HG03135 (cell line): ENCODE results near the gene PLCH1.

Experiments used
- ATAC-seq: cut with Tn5 transposase; IDR thresholded peaks from one replicate; pipeline ENCODE4 v1.9.1; 2021; ENCODE audit warnings: mild to moderate bottlenecking, moderate library complexity; ENCODE audit not compliant: unreplicated experiment

PLCH1 gene

DNA sequence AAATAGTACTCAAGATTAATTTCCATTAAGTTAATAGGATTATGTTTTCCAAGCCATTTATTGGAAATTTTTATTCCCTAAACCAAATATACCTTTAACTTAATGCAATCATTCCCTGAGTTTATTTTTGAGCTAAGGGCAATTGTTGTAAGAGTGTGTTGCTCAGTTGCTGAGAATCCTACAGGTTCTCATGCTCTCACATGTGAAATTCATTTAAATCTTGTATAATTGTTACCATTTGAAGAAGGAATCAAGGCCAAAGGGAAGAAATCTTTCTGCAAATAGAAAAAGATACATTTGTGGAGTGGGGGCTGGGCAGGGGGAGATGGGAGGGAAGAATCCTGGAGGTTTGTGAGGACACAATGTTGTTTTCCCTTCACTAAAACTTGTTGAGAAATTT, 248.7 kb downstream of the PLCH1 start:
- ATAC-seq = no peak

DNA sequence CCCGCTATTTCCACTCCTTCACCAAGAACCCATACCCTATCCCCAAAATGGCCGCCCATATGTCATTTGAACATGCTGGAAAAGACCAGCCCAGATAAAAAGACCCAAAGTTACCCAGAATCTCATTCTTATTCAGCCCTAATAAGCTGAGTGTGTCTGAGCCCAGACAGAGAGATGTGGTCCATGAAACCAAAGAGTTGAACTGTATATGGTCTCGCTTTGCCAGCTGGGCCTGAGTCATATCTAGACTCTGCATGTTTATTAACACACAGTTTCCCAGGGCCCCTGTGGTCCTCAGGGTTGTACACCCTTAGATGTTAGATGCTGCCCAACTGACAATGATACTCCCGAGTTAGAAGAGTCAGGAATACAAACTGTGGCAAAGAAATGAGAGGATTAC, 249.5 kb downstream of the PLCH1 start:
- peak; percentile 87 for ATAC-seq

DNA sequence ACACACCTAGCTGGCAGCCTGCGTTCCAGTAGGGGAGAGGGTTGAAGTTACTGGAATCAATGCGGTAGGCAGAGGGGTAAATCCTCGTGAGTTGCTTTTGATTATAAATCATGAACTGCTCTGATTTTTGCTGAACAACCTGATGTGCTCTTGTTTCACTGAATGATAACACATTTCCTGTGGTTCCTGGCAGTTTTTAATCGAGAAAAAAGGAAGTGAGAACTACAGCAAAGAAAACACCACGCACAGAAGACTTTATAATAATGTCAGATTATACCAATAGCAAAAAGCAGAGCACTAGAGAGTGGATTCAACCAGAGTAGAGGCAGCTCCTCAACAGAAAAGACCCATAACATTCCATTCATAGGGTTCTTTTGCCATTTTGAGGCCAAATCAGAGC, 250.5 kb downstream of the PLCH1 start:
- ATAC-seq = no peak

DNA sequence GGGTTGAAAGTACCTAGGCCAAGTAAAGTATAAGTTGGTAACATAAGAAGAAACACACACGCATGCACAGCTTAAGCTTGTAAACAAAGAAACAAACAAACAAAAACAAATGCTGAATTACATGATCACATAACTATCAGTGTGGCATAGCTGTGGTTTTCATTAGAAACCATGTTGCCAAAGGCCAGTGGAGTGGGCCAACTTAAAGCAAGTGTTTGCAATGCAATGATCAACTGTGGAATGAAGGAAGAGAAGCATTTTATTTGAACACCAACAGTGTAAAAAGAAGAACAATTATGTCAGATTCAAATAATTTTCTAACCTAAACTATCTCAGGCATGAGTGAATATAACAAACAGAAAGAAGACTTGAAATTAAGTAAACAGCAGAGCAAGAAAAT, 252.0 kb downstream of the PLCH1 start:
- ATAC-seq = no peak

DNA sequence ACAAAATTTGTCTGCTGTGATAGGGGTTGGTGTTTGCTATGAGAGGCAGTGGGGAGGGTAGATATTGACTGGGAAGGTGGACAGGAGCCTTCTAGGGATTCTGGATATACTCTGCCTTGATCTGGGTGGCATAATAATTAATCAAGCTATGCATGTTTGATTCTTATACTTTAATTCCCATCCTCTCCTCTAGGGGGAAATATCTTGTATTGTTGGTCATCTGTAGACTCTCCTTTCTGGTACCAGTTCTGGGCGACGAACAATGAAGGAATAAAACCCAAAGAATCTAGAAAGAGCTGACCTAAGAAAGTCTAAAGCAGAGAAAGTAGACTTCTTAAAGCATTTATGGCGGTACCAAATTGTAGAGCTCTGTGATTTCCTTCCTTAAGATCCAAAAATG, 253.2 kb downstream of the PLCH1 start:
- ATAC-seq = no peak

DNA sequence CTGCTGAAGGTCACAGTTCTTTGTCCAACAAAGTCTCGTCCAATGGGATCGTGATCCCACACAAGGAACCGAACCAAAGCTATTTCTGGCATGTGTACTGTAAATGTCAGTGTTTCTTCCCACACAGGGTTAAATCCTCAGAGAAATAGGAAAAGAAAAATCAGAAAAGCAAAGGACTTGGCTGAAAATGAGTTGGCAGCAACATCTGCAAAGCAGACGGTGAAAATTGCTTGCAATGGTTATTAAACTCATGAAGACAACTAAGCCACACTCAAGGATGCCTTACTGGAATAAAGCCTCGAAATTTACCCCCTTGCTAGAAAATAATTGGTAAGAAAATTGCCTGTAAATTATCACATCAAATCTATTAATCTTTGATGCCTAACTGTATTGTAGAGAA, 256.2 kb downstream of the PLCH1 start:
- no peak for ATAC-seq

DNA sequence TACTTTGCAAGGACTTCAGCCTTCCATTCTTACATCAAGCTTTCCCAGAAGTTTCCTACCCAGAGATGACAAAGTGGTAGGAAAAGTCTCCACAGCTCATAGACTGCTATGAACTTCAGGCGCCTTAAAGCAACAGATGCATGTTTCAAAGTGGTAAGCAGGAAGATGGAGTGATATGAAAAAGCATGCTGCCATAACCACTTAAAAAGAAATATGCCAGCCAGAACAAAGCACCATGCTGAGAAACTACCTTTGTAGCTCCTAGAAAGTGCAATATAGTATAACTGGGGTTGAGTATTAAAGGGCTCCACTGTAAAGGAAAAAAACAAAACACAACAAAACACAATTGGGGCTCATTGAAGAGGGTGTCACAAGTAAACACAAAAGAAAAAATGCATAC, 259.0 kb downstream of the PLCH1 start:
- no peak for ATAC-seq

DNA sequence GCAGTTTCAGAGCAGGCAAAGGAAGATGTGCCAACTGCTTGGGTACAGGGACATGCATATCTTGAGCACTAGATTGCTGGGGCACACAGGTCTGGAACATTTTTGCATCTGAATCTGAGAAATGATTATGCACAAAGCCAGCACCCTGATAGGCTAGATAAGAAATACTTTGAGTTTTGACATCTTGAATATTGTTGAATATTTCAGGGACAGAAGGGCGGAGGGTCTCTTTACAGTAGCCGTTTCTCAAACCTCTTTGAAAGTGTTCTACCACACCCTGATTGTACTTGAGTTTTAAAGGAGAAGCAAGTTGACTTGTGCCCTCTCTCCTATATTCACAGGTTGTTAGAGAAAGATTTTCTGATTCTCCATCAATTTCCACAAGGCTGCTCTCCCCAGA, 263.3 kb downstream of the PLCH1 start:
- ATAC-seq = no peak

DNA sequence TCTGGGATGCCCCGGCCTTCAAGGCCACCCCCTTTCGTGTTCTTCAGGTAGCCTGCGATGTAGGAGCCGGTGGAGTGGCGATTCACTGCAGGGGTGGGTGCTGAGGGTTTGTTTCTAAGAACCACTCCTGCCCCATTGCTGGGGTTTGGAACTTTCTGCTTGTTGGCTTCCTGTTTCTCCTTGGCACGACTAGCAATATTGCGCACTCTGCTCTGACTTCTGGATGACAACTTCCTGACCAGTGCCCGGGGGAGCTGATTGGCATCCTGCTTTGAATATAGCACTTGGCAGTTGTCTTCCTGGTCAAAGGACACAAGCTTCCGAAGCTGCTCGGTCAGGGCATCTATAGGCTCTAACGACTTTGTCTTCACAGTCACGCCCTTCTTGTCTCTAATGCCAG, 263.8 kb downstream of the PLCH1 start:
- no peak for ATAC-seq

DNA sequence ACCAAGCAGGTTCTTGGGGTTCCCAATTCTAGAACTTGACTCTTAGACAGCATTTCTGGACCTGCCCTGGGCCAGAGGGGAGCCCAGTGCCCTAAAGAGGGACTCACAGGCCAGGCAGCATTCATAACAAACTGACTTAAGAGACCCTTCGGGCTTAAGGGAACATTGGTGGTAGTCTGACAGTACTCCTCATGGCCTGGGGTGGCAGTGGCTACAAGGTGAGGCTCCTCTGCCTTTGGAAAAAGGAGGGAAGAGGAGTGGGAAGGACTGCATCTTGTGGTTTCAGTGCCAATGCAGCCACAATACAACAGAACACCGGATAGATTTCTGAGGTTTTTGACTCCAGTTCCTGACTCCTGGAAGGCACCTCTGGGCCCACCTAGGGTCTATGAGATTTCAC, 279.2 kb downstream of the PLCH1 start:
- no peak for ATAC-seq

DNA sequence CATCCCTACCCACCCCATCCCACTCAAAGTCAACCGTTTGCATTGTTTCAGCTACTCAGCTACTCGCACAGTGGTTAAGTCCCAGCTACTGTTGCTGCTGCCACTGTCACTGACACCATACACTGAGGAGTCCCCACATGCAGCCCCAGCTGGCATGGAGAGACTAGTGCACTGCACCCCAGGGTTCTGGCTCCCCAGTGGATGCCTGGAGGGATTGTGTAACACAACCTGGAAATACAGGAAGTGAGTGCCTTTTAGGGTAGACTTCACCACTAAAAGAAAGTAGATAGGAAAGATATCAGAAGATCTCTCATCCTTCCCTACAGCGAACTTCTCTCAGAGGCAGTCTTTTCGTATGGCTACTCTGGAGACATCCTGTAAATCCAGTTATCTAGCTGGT, 282.2 kb downstream of the PLCH1 start:
- no peak for ATAC-seq

DNA sequence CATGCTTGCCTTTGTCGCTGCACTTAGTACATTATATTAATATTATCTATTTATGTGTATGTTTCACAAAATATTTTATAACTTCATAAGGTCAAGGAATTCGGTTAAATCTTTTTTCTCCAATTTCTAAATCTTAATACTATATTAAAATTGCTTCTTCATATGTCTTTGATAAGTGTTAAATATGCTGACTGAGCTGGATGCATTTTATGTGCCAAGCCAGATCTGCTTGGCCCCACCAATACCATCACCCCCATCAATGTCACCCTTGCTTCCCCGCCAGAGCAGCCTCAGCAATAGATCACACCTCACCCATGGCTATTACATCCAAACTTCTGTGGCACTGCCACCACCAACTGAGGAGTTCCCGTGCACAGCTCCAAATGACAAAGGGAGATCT, 287.3 kb downstream of the PLCH1 start:
- no peak for ATAC-seq

DNA sequence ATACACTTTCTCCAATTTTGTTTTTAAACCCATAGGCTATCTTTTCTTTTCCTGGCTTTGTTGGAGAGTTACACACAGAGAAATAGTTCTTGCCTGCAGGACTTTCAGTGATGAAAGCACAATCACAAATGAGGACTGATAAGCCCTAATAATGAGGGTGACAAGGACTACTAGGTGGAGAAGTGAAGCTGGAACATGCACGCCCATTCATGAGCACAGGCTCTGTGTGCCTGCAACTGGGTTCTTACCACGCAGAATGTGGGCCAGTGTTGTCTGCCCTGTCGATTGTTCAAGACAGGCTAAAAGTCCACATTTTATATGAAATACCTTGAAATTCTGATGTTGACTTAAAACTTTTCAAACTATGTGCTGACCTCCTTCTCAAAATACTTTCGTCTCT, 289.1 kb downstream of the PLCH1 start:
- no peak for ATAC-seq

DNA sequence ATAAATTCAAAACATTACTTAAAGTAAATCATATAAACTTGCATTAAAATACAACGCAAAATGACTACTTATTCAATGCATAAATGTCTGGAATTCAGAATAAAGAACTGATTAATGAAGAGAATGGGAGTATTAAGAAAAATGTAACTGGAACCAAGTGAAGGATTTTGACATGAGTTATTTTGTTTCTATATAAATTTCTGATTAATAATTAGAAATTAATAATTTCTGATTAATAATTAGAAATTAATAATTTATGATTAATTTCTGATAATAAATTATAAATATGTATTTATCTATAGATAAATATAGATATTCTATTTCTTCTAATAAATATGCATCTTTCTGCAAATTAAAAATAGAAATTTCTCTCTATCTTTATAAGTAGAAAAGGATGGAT, 291.4 kb downstream of the PLCH1 start:
- no peak for ATAC-seq

DNA sequence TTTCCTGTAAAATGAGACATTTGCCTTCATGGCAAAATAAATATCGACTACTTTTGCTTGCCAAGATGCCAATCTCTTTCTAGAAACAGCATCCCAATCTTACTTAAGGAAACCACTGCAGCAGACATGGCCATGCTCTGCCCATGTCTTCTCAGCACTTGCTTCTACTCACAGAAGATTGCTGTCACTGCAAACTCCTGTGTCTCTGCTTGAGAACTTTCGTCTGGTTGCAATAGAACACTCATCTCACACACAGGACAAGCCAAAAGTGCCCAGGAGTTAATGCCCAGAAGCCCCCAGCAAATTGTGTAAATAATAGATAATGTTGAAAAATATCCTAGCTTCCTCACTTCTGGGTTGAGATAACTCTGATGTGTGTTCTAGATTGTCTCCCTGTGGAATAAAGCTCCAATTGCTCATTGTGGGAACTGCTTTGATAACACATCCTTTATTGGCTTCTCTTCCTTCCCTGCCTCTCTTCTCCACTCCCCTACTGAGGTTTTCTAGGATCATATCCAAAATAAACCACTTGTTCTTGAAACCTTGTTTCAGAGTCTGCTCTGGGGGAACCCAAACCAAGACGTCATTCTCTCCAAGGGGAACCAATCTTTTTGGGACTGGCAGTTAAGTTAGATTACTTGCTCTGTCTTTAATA, 295.1 kb downstream of the PLCH1 start:
- no peak for ATAC-seq

DNA sequence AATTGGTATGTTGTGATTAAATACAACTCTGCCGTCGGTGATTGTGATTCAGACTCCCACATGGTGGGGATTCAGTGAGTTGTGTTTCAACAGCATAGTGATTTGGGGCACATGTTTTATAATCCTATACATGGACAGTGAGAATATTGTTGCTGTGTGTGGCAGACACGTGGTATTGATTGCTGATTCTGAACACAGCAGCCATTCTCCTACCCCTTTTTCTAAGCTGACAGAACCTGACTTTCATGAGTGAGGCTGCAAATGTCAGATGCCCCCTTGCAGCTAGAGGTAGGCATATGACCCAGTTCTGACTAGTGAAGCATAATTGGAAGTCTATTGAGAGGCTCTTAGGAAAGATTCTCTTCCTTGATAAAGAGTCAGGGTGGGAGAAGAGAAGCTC, 296.3 kb downstream of the PLCH1 start:
- no peak for ATAC-seq

DNA sequence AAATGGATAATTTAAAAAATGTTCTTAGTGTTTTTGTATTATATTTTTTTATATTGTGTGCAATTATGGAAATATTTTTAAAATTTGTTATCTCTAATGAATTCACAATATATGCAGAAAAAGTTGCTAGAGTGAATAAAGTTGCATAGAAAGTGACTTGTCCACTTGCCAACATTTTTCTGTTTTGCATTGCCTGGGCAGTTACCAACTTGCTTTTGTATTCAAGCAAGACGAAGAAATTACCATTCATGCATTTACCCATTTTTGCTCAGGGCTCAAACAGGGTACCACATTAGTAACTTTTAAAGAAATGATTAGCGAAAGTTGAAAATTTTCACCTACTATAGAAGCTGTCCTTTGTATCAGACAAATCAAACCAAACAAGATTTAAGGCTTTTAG, 298.5 kb downstream of the PLCH1 start:
- no peak for ATAC-seq

DNA sequence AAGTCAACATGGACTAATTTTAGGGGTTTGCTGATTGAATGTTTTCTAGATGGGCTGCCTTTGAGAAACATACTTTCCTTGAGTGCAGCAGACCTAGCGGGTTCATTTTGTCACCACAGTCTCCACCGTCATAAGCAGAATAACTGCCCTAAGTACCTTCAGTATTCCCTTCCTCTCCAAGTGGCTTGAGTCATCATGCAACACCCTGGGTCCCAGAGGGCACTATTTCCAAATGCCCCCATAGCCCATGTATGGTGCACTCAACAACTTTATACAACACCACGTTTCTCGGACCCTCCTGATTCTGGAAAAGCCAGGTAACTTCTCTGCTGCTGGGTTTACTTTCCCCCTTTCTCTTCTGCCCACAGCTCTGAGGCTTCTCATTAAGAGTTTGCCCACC, 300.1 kb downstream of the PLCH1 start:
- ATAC-seq = no peak

DNA sequence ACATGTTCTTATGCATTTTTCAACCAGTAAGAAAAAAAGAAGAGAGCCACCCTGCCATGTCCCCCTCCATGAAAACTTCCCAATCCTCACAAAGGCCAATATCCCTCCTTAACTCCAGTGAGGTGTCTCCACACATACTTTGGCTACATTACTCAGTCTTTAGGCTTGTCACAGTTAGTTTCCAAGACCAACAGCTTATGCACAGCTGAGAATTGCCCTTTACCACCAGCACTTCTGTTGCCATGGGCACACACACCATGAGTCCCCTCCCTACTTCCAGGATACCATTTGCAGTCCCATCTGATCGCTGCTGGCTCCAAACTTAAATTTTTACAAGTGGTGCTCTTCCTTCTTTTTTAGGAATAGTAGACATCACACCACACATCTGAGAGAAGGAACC, 301.1 kb downstream of the PLCH1 start:
- ATAC-seq = no peak

DNA sequence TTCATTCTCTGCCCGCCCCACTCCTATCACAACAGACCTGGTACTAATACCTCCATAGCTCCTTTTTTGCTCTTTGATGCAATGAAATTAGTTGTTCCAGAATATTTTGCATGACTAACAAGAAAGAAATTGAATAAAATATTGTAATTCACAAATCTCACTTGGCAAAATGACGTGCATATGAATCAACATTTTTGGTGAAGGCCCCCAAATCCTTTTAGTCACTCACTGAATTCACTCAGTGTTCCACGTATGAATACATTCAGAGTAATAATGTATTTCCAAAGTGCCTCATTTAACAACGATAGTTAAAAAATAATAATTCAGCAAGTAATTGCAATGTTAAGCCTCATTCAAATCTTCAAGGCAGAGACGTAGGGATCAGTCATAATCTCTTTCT, 302.8 kb downstream of the PLCH1 start:
- no peak for ATAC-seq

DNA sequence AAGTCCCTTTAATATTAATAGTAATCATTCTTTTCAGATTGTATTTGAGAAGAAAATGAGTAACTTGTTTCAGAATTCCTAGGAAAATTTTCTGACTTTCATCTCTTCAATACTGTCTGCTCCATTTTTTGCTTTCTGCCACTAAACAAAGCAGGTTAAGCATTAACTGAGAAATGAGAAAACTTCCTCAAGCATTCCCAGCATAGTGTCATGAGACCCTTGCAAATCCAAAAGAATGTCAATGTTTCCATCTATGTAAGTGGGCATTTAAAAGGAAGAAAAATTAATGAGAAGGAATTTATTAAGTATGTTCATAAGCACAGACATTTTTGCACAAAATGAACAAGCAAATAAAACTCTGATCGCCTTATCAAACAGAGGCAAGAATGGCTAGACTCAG, 303.4 kb downstream of the PLCH1 start:
- ATAC-seq = no peak

DNA sequence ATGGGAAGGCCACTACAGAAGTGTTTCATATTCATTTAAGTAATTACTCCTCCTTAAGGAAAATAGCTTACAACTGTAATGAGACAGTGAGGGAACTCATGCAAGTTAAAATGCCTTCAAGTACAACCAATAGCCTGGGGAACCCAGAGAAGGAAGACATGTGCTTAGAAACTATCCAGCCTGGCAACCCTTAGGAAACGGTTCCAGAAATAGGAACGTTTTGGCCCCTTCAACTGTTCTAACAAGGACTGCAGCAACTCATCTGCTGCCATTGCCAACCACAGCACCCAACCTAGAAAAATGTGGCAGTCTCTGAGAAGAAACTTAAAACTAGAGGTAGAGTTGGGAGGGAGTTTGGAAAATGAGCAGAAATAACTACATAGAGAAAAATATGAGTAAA, 303.8 kb downstream of the PLCH1 start:
- ATAC-seq = no peak

DNA sequence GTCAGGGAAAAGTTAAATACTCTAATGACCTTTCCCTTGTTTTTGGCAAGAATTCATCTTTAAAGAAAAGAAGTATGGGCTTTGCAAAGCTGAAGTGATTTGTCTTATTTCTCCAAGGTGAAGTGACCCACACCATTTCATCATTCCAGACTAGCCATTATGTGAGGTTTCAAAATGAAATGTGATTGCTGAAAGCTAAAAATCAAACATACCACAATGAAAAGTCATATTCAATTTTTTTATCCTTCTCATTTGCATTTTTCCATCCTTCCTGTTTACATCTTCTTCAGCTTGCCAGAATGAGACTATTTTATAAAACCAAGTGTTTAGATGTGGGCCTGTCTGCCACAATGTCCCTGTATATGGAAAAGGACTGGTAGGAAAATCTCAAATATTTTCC, 309.1 kb downstream of the PLCH1 start:
- ATAC-seq = no peak
